CD14-positive monocyte (primary cell): ENCODE measurements around the gene ADORA2A. TPM values are rescaled to one million over a fixed set of nuclear protein-coding genes. Genes with fewer than 3 reads are reported as not detected.

ENCODE experiments used
- DNase-seq, 3 donors: peaks; one replicate each; pipeline ENCODE4 v3.0.0-alpha.2; 2011 to 2022
- H2AFZ ChIP-seq: 2 replicates; pipeline ENCODE4 v1.6.0; 2012; ENCODE audit warnings: mild to moderate bottlenecking, low read depth, low read length, inconsistent platforms; ENCODE audit not compliant: insufficient read depth, poor library complexity, severe bottlenecking
- H3K27ac ChIP-seq, 2 donors: 1 replicate in 1 of 2; 2 replicates in 1 of 2; pipeline ENCODE4 v1.5.1; 2012 to 2013; ENCODE audit warnings: low read length in 2 of 2, control low read depth in 1 of 2, inconsistent platforms in 1 of 2, low read depth in 1 of 2, mild to moderate bottlenecking in 1 of 2
- H3K27me3 ChIP-seq, 2 donors: one replicate each; pipeline versions ENCODE4 v1.6.0 to v1.6.1; 2011 to 2013; ENCODE audit warnings: low read length in 2 of 2; ENCODE audit not compliant: control insufficient read depth in 2 of 2, insufficient read depth in 2 of 2
- H3K36me3 ChIP-seq, 2 donors: replicated peaks in 1 of 2; 1 replicate in 1 of 2; 2 replicates in 1 of 2; pipeline versions ENCODE4 v1.5.1 to v1.6.1; 2012 to 2013; ENCODE audit warnings: low read length in 2 of 2, control low read depth in 1 of 2, inconsistent platforms in 1 of 2, mild to moderate bottlenecking in 1 of 2; ENCODE audit not compliant: insufficient read depth in 2 of 2, control insufficient read depth in 1 of 2
- H3K4me1 ChIP-seq, 2 donors: 1 replicate in 1 of 2; 2 replicates in 1 of 2; pipeline versions ENCODE4 v1.5.1 to v1.6.1; 2012 to 2013; ENCODE audit warnings: low read length in 2 of 2, control low read depth in 1 of 2, inconsistent platforms in 1 of 2, mild to moderate bottlenecking in 1 of 2, moderate library complexity in 1 of 2; ENCODE audit not compliant: insufficient read depth in 2 of 2, control insufficient read depth in 1 of 2
- H3K4me2 ChIP-seq: replicated peaks from 2 replicates; pipeline ENCODE3; 2012; ENCODE audit warnings: low read length, moderate library complexity, mild to moderate bottlenecking; ENCODE audit not compliant: poor library complexity, severe bottlenecking; ENCODE audit errors: extremely low read depth
- H3K4me3 ChIP-seq, 3 experiments: fragments of 200-600 bp in 1 of 3; sonication (generic) in 1 of 3; replicated peaks in 1 of 3; 1 replicate in 2 of 3; 2 replicates in 1 of 3; pipeline ENCODE4 v1.5.1; 2011 to 2013; ENCODE audit warnings: low read length in 3 of 3, mild to moderate bottlenecking in 3 of 3, control low read depth in 2 of 3, low read depth in 2 of 3, inconsistent platforms in 1 of 3, moderate library complexity in 1 of 3
- H3K79me2 ChIP-seq: 2 replicates; pipeline ENCODE4 v1.6.0; 2012; ENCODE audit warnings: mild to moderate bottlenecking, control low read depth, inconsistent platforms, low read length, moderate library complexity; ENCODE audit not compliant: insufficient read depth
- H3K9ac ChIP-seq: 2 replicates; pipeline ENCODE4 v1.6.0; 2017; ENCODE audit warnings: low read length, mild to moderate bottlenecking; ENCODE audit not compliant: insufficient read depth, poor library complexity, severe bottlenecking
- H3K9me3 ChIP-seq, 2 donors: replicated peaks in 1 of 2; 1 replicate in 1 of 2; 2 replicates in 1 of 2; pipeline versions ENCODE4 v1.5.1 to v1.6.1; 2012 to 2013; ENCODE audit warnings: low read length in 2 of 2, control low read depth in 1 of 2; ENCODE audit not compliant: control insufficient read depth in 1 of 2, insufficient read depth in 1 of 2
- H4K20me1 ChIP-seq: 2 replicates; pipeline ENCODE4 v1.6.0; 2012; ENCODE audit warnings: mild to moderate bottlenecking, low read length, control low read depth, moderate library complexity; ENCODE audit not compliant: insufficient read depth
- H3K27ac Mint-ChIP-seq, 7 donors: one replicate each; pipeline ENCODE4 v1.8.0; 2020; ENCODE audit warnings: mild to moderate bottlenecking in 7 of 7, mixed read lengths in 7 of 7, moderate library complexity in 6 of 7, inconsistent platforms in 2 of 7
- H3K27me3 Mint-ChIP-seq, 3 donors: one replicate each; pipeline ENCODE4 v1.8.0; 2021 to 2022; ENCODE audit warnings: low read depth in 3 of 3, mild to moderate bottlenecking in 3 of 3, mixed read lengths in 3 of 3, moderate library complexity in 3 of 3, inconsistent platforms in 1 of 3
- H3K36me3 Mint-ChIP-seq, 2 donors: one replicate each; pipeline ENCODE4 v1.8.0; 2020; ENCODE audit warnings: mixed read lengths in 2 of 2, inconsistent platforms in 1 of 2, mild to moderate bottlenecking in 1 of 2
- H3K4me1 Mint-ChIP-seq: one replicate; pipeline ENCODE4 v1.8.0; 2020; ENCODE audit warnings: mild to moderate bottlenecking, mixed read lengths
- H3K4me3 Mint-ChIP-seq, 2 donors: one replicate each; pipeline ENCODE4 v1.8.0; 2020; ENCODE audit warnings: mild to moderate bottlenecking in 2 of 2, mixed read lengths in 2 of 2, moderate library complexity in 1 of 2
- H3K9me3 Mint-ChIP-seq, 7 donors: one replicate each; pipeline ENCODE4 v1.8.0; 2020 to 2022; ENCODE audit warnings: mixed read lengths in 7 of 7, mild to moderate bottlenecking in 6 of 7, moderate library complexity in 6 of 7, inconsistent platforms in 2 of 7
- WGBS: methylation state at CpG from one replicate; pipeline ENCODE4 v1.1.5; 2013; ENCODE audit warnings: missing lambda C conversion rate; ENCODE audit not compliant: insufficient coverage; 5-methylcytosine and 5-hydroxymethylcytosine counted together
- intact Hi-C, 2 donors: fragments of 100-400 bp; cut with micrococcal nuclease; formaldehyde crosslinking; loops; one replicate each; pipeline versions ENCODE4 v1.15.0 to v1.15.1; 2023
- polyA plus RNA-seq, 3 donors: library from polyadenylated mRNA; depleted of rRNA in 1 of 3; unstranded in 2 of 3; stranded (reverse) in 1 of 3; fragments of 300-500 nt in 2 of 3; fragments of >200 nt in 1 of 3; fragmentation: Illumina TruSeq in 2 of 3; gene quantifications; 1 replicate in 2 of 3; 2 replicates in 1 of 3; pipeline ENCODE4 v1.2.3, GENCODE V29; 2012 to 2021
- TF ChIP-seq, protein P1 (sequence below): fragments of 200-600 bp; IDR thresholded peaks from one replicate; pipeline ENCODE4 v1.8.0; 2022; ENCODE audit warnings: antibody characterized with exemption, mild to moderate bottlenecking

Gene ADORA2A
- polyA plus RNA-seq, 3 donors, result 5.8 to 10.2 (median 6.5) TPM

DNA sequence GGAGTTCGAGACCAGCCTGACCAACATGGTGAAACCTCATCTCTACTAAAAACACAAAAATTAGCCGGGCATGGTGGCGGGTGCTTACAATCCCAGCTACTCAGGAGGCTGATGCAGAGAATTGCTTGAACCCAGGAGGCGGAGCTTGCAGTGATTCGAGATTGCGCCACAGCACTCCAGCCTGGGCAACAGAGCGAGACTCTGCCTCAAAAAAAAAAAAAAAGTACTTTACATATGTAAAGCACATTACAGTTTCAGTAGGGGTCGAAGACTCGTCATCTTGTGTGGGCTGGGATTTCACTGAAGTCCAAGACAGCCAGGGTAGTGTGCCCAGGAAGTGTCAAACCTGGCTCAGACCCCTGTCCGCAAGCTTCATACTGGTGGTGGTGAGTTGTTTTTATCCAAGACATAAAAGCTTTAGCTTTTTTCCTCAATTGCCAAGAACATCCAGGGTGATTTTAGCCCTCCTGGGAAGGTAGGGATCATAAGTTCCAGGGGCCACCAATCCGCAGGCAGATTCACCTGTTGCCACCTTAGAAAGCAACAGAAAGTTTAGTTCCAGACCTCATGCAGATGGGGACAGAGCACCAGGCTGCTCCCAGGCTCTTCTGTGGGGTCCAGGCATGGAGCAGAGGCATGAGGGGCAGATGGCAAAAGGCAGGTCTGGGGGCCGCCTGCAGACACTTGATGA, 21.6 kb upstream of the ADORA2A start:
- Histone ChIP-seq H3K27ac (no peak overlapping the region), H2AFZ (no peak overlapping the region), H4K20me1 (peaks cover 22% of the 10 kb centered on the region), H3K27me3 (no peaks in the 10 kb centered on the region), H3K36me3 (peaks cover 12 to 37% of the 10 kb centered on the region in 2 donors), H3K4me3 (no peak overlapping the region), H3K9ac (no peak overlapping the region), H3K79me2 (no peaks in the 10 kb centered on the region), H3K4me1 (peaks cover 28% of the 10 kb centered on the region in 2 donors), H3K9me3 (no peaks in the 10 kb centered on the region), H3K4me2 (no peak overlapping the region)
- TF ChIP-seq, protein P1, sequence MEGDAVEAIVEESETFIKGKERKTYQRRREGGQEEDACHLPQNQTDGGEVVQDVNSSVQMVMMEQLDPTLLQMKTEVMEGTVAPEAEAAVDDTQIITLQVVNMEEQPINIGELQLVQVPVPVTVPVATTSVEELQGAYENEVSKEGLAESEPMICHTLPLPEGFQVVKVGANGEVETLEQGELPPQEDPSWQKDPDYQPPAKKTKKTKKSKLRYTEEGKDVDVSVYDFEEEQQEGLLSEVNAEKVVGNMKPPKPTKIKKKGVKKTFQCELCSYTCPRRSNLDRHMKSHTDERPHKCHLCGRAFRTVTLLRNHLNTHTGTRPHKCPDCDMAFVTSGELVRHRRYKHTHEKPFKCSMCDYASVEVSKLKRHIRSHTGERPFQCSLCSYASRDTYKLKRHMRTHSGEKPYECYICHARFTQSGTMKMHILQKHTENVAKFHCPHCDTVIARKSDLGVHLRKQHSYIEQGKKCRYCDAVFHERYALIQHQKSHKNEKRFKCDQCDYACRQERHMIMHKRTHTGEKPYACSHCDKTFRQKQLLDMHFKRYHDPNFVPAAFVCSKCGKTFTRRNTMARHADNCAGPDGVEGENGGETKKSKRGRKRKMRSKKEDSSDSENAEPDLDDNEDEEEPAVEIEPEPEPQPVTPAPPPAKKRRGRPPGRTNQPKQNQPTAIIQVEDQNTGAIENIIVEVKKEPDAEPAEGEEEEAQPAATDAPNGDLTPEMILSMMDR, result no peak
- peaks cover 46 to 69% of the 10 kb centered on the region in 2 donors for H3K36me3 Mint-ChIP-seq
- H3K27ac Mint-ChIP-seq, result peak overlapping the region in 1 of 7 donors; percentile 21
- intact Hi-C loops, result no loop called here
- H3K27me3 Mint-ChIP-seq, result peaks cover 2% of the 10 kb centered on the region in 3 donors
- no peak overlapping the region for H3K4me3 Mint-ChIP-seq
- 96% methylated on average over 5 of the region's 12 CpGs for WGBS
- peaks cover 0 to 4% (median 0%) of the 10 kb centered on the region in 7 donors for H3K9me3 Mint-ChIP-seq
- peaks cover 42% of the 10 kb centered on the region for H3K4me1 Mint-ChIP-seq
- DNase-seq, result peak in 1 of 3 donors; percentile 10

DNA sequence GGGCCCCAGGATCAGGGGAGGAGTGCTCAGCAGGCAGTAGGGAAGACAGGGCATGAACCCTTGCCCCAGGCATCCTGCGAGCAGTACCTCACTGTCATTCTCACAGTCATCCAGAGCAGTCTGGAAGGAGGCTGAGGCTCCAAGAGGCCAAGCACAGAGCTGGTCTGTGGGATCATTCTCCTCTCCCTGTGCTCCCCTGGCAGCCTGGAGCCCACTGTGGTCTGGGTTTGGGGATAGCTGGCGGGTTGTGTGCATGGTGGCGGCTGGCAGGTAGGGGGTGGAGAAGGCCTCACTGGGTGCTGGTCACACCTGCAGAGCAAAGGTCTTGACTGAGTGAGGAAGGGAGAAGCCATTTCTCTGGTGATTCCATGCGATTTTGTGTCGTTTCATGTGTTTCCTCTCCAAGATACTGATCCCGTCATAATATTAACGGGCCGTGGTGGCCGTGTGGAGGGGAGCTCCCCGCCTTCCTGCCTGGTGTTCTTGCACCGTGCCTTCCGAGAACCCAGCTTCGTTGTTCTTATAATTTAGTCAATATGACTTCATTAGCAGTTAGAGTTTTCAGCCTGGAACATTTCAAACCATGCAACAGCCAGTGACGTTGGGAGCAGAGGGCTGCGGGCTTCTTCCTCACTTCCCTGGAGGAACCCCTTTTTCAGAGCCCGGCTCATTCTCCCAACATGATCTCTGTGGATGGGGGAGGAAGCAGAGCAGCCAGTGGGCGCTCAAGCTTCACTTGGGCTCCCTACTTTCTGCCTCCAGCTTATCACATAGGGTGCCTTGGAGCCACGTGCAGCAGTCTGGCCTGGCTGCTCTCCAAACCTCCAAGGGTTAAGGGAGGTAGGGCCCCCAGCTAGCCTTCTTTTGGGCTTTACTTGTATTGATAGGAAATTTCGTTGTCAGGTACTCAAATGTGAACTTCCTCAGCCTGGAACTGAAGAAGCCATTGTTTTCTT, 20.8 kb upstream of the ADORA2A start:
- Mint-ChIP-seq H3K4me3 (no peak overlapping the region), H3K9me3 (peaks cover 0 to 4% (median 0%) of the 10 kb centered on the region in 7 donors), H3K36me3 (peaks cover 45 to 75% of the 10 kb centered on the region in 2 donors), H3K27ac (peak overlapping the region in 1 of 7 donors; percentile 9), H3K4me1 (peaks cover 33% of the 10 kb centered on the region), H3K27me3 (peaks cover 0 to 2% (median 2%) of the 10 kb centered on the region in 3 donors)
- peaks cover 19% of the 10 kb centered on the region for H4K20me1 ChIP-seq
- H3K27me3 ChIP-seq, result no peaks in the 10 kb centered on the region
- H3K4me1 ChIP-seq, result peaks cover 20% of the 10 kb centered on the region in 2 donors
- DNase-seq, result no peak
- H3K9ac ChIP-seq, result no peak overlapping the region
- H3K27ac ChIP-seq, result no peak overlapping the region
- no peak overlapping the region for H3K4me3 ChIP-seq
- H3K36me3 ChIP-seq, result peaks cover 15 to 42% of the 10 kb centered on the region in 2 donors
- H2AFZ ChIP-seq, result no peak overlapping the region
- H3K4me2 ChIP-seq, result no peak overlapping the region
- TF ChIP-seq, protein P1, result no peak
- intact Hi-C loops, result no loop called here
- no peaks in the 10 kb centered on the region for H3K79me2 ChIP-seq
- WGBS, result 78% methylated on average over 3 of the region's 19 CpGs
- no peaks in the 10 kb centered on the region for H3K9me3 ChIP-seq
